Effector memory CD4-positive, alpha-beta T cell (primary cell): ENCODE measurements around the gene PNMA6E.
"Not testable (repeated sequence)": the region's sequence is repeated elsewhere in the genome, so short reads cannot be mapped to it uniquely, and the experiment has no call there.

Source experiments
- DNase-seq, 3 donors: peaks; one replicate each; pipeline ENCODE4 v3.0.0-alpha.2; 2020
- H3K27ac ChIP-seq: 2 replicates; pipeline ENCODE4 v1.7.0; 2013; ENCODE audit warnings: mild to moderate bottlenecking, low read length, moderate library complexity; ENCODE audit not compliant: insufficient read depth, poor library complexity, severe bottlenecking
- H3K27me3 ChIP-seq: replicated peaks from 2 replicates; pipeline ENCODE4 v1.7.0; 2013; ENCODE audit warnings: mild to moderate bottlenecking, low read length; ENCODE audit not compliant: insufficient read depth, control insufficient read depth, poor library complexity, severe bottlenecking
- H3K36me3 ChIP-seq: 2 replicates; pipeline ENCODE4 v1.7.0; 2013; ENCODE audit warnings: mild to moderate bottlenecking, low read length, moderate library complexity; ENCODE audit not compliant: control insufficient read depth, insufficient read depth
- H3K4me1 ChIP-seq: 2 replicates; pipeline ENCODE4 v1.7.0; 2013; ENCODE audit warnings: low read length, mild to moderate bottlenecking; ENCODE audit not compliant: control insufficient read depth, insufficient read depth, poor library complexity, severe bottlenecking
- H3K4me3 ChIP-seq: 2 replicates; pipeline ENCODE4 v1.7.0; 2013; ENCODE audit warnings: low read length, low read depth, mild to moderate bottlenecking; ENCODE audit not compliant: insufficient read depth, poor library complexity, severe bottlenecking
- H3K9me3 ChIP-seq: 2 replicates; pipeline ENCODE4 v1.7.0; 2013; ENCODE audit warnings: mild to moderate bottlenecking, low read length, moderate library complexity; ENCODE audit not compliant: control insufficient read depth

The PNMA6E gene

GRCh38 chrX:153386097-153386496 lies 15.1 kb downstream of the PNMA6E start:
- no peak overlapping the region for H3K27ac ChIP-seq
- no peak overlapping the region for H3K4me3 ChIP-seq
- H3K27me3 ChIP-seq: no peaks in the 10 kb centered on the region
- DNase-seq: no peak
- no peaks in the 10 kb centered on the region for H3K36me3 ChIP-seq
- no peaks in the 10 kb centered on the region for H3K9me3 ChIP-seq
- H3K4me1 ChIP-seq: no peaks in the 10 kb centered on the region

GRCh38 chrX:153384973-153385372 lies 16.2 kb downstream of the PNMA6E start:
- H3K4me1 ChIP-seq, H3K9me3 ChIP-seq, DNase-seq, H3K4me3 ChIP-seq, H3K27ac ChIP-seq, H3K27me3 ChIP-seq, H3K36me3 ChIP-seq: not testable (repeated sequence)

- no peaks in the 10 kb centered on the region for H3K27me3 ChIP-seq
- H3K9me3 ChIP-seq: no peaks in the 10 kb centered on the region
- H3K4me3 ChIP-seq: no peak overlapping the region
- no peak for DNase-seq
- H3K36me3 ChIP-seq: no peaks in the 10 kb centered on the region
- no peaks in the 10 kb centered on the region for H3K4me1 ChIP-seq
- H3K27ac ChIP-seq: no peak overlapping the region
Measured at GRCh38 chrX:153384390-153384789, 16.8 kb downstream of the PNMA6E start.

GRCh38 chrX:153382563-153383482 lies 18.3 kb downstream of the PNMA6E start:
- DNase-seq: no peak
- Histone ChIP-seq H3K36me3 (no peaks in the 10 kb centered on the region), H3K9me3 (no peaks in the 10 kb centered on the region), H3K4me1 (no peaks in the 10 kb centered on the region), H3K27ac (no peak overlapping the region), H3K4me3 (no peak overlapping the region), H3K27me3 (no peaks in the 10 kb centered on the region)

- H3K27me3 ChIP-seq: no peaks in the 10 kb centered on the region
- no peak for DNase-seq
- no peaks in the 10 kb centered on the region for H3K36me3 ChIP-seq
- H3K4me1 ChIP-seq: no peaks in the 10 kb centered on the region
- H3K4me3 ChIP-seq: no peak overlapping the region
- no peaks in the 10 kb centered on the region for H3K9me3 ChIP-seq
- no peak overlapping the region for H3K27ac ChIP-seq
Measured at GRCh38 chrX:153381684-153382532, 19.2 kb downstream of the PNMA6E start.

GRCh38 chrX:153380691-153381090 lies 20.5 kb downstream of the PNMA6E start:
- H3K27ac ChIP-seq: no peak overlapping the region
- no peaks in the 10 kb centered on the region for H3K36me3 ChIP-seq
- no peak for DNase-seq
- H3K27me3 ChIP-seq: no peaks in the 10 kb centered on the region
- no peaks in the 10 kb centered on the region for H3K4me1 ChIP-seq
- no peak overlapping the region for H3K4me3 ChIP-seq
- no peaks in the 10 kb centered on the region for H3K9me3 ChIP-seq

GRCh38 chrX:153379971-153380581 lies 21.1 kb downstream of the PNMA6E start:
- no peak overlapping the region for H3K4me3 ChIP-seq
- no peak for DNase-seq
- no peaks in the 10 kb centered on the region for H3K9me3 ChIP-seq
- no peaks in the 10 kb centered on the region for H3K4me1 ChIP-seq
- no peak overlapping the region for H3K27ac ChIP-seq
- no peaks in the 10 kb centered on the region for H3K27me3 ChIP-seq
- no peaks in the 10 kb centered on the region for H3K36me3 ChIP-seq

- no peak for DNase-seq
- H3K27me3 ChIP-seq: no peaks in the 10 kb centered on the region
- no peaks in the 10 kb centered on the region for H3K4me1 ChIP-seq
- no peaks in the 10 kb centered on the region for H3K36me3 ChIP-seq
- H3K27ac ChIP-seq: no peak overlapping the region
- no peaks in the 10 kb centered on the region for H3K9me3 ChIP-seq
- H3K4me3 ChIP-seq: no peak overlapping the region
Measured at GRCh38 chrX:153379508-153379907, 21.6 kb downstream of the PNMA6E start.

- no peak for DNase-seq
Measured at GRCh38 chrX:153378607-153379006, 22.5 kb downstream of the PNMA6E start.

More at GRCh38 chrX:153378607-153379006, 22.5 kb downstream of the PNMA6E start:
- H3K27me3 ChIP-seq: no peaks in the 10 kb centered on the region
- H3K4me3 ChIP-seq: no peak overlapping the region
- H3K36me3 ChIP-seq: no peaks in the 10 kb centered on the region
- no peak overlapping the region for H3K27ac ChIP-seq
- H3K9me3 ChIP-seq: no peaks in the 10 kb centered on the region
- H3K4me1 ChIP-seq: no peaks in the 10 kb centered on the region
